Measurements from ENCODE around the gene MAT2B.

- TF ChIP-seq POLR2A (IDR thresholded peaks at IDR 0.05) = no peak
- TF ChIP-seq, protein P1, sequence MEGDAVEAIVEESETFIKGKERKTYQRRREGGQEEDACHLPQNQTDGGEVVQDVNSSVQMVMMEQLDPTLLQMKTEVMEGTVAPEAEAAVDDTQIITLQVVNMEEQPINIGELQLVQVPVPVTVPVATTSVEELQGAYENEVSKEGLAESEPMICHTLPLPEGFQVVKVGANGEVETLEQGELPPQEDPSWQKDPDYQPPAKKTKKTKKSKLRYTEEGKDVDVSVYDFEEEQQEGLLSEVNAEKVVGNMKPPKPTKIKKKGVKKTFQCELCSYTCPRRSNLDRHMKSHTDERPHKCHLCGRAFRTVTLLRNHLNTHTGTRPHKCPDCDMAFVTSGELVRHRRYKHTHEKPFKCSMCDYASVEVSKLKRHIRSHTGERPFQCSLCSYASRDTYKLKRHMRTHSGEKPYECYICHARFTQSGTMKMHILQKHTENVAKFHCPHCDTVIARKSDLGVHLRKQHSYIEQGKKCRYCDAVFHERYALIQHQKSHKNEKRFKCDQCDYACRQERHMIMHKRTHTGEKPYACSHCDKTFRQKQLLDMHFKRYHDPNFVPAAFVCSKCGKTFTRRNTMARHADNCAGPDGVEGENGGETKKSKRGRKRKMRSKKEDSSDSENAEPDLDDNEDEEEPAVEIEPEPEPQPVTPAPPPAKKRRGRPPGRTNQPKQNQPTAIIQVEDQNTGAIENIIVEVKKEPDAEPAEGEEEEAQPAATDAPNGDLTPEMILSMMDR (IDR thresholded peaks at IDR 0.05) = no peak
Measured at GRCh38 chr5:163506095-163506457, 657 bp downstream of the MAT2B start.
